Measurements from ENCODE around the gene CPSF4L.

DNA sequence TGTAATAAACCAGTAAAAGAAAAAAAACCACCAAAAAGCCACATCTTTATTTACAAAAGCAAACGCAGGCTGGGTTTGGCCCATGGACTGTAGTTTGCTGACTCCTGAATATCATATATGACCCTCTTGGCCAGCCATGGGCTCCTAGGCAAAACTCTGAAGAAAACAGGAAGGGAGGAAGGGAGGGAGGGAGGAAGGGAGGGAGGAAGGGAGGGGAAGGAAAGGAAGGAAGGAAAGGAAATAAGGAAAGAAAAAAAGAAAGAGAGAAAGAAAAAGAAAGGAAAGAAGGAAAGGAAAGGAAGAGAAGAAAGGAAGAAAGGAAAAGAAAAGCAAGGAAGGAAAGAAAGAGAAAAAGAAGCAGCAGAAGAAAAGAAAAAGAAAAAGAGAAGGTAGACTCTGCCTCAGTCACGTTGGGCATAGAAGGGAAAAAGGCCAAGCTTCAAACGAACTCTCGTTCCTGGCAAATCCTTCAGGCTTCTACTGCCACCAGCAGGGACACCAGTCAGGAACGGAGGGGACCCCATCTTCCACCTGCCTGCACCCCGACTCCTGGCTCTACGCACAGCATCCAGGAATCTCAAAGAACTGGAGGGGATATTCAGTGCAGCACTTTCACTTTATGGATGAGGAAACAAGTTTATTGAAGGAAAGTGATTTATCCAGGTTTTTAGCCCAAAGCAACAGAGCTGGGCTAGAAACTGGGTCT is 28.0 kb upstream of the CPSF4L start:
- TF ChIP-seq, protein P1, sequence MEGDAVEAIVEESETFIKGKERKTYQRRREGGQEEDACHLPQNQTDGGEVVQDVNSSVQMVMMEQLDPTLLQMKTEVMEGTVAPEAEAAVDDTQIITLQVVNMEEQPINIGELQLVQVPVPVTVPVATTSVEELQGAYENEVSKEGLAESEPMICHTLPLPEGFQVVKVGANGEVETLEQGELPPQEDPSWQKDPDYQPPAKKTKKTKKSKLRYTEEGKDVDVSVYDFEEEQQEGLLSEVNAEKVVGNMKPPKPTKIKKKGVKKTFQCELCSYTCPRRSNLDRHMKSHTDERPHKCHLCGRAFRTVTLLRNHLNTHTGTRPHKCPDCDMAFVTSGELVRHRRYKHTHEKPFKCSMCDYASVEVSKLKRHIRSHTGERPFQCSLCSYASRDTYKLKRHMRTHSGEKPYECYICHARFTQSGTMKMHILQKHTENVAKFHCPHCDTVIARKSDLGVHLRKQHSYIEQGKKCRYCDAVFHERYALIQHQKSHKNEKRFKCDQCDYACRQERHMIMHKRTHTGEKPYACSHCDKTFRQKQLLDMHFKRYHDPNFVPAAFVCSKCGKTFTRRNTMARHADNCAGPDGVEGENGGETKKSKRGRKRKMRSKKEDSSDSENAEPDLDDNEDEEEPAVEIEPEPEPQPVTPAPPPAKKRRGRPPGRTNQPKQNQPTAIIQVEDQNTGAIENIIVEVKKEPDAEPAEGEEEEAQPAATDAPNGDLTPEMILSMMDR (IDR thresholded peaks at IDR 0.05; ENCODE audit: extremely low read depth in 1 of 2, insufficient read depth in 1 of 2, low read depth in 1 of 2, low read length in 2 of 2) = no peak
- no peak for TF ChIP-seq POLR2A (IDR thresholded peaks at IDR 0.05; ENCODE audit: low read depth, low read length)
- no peak for TF ChIP-seq POLR2AphosphoS5 (IDR thresholded peaks at IDR 0.05; ENCODE audit: insufficient read depth, low read depth, low read length)
- no peak for TF ChIP-seq MAX (IDR thresholded peaks at IDR 0.05; ENCODE audit: insufficient read depth, insufficient read length)

Measured in endothelial cell of umbilical vein (primary cell).